Measurements from ENCODE around the gene MAST2.
"Not testable (repeated sequence)": the region's sequence is repeated elsewhere in the genome, so short reads cannot be mapped to it uniquely, and the experiment has no call there.

Gene MAST2

GRCh38 chr1:45908611-45909140, 105.3 kb downstream of the MAST2 start:
- DNase-seq = no peak

DNA sequence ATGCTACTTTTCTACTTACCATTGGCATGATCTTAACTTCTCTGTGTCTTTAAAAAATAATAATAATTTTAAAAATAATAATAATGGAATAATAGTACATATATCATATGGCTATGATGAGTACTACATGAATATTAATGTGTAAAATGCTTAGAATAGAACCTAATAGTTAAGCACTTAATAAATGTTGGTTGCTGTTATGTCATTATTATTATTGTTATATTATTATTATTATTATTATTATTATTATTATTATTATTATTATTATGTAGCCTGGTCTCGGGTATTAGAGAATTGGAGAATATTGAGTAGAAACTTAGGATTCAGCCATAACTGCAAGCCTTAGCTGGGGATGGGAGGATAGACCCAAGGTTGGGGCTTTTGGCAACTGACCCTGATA, 108.2 kb downstream of the MAST2 start:
- DNase-seq = no peak

DNA sequence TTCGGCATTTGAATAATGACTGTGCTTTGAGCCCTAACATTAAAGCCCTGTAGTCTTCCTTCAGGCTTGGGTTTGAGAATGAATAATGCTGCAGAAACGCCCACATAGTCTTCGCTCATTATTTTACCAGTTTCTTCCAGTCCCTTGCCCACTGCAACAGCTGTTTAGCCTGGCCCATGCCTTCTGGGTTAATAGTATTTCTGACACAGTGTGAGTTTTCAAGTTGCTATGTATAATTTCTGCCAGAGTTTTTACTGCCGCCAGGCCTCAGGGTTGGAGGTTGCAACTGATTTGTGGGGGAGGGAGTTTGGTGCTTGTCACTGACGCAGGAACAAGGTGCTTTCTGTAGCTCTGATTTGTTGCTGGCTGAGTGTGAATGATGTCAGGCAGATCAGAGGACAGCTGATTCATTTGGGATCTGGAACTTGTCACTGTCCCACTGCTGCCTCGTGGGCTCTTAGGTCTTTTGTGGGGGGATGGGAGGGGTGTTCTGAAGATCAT, 109.8 kb downstream of the MAST2 start:
- DNase-seq = no peak

DNA sequence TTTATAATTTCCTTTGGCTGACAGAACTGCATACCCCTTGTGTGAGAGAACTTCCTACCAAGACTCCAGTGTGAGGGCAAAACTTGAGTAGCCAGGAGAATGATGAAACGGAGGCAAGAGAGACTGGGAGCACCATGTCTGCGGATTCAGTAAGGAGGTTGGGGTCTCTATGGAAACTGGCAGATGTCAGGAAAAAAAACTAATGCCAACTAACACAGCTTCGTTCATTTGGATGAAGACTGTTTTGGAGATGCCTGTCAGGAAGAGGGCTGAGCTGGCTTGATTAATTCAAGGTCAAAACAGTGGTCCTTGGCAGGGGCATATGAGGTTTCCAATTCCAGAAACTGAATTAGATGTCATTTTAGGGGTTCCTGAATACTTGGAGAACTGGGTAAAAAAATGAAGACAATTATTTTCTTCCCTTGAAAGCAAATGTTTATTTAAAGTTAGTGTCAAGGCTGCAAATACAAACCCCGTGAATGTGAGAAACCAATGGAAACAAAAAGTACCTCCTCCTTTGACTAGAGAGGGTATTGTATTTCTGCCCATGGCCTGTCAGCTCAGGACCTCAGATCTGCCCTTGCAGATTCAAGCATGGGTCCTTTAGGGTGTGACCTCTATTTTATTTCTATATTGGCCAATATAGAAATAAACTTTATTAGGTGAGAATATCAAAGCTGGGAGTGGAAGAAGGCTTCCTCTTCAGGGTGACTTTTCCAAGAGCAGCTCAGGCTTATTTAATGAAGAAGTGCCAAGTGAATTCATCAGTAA, 110.5 kb downstream of the MAST2 start:
- DNase-seq = no peak

GRCh38 chr1:45914836-45915235, 111.4 kb downstream of the MAST2 start:
- no peak for DNase-seq

- DNase-seq = no peak
Observed at GRCh38 chr1:45922374-45922773, 119.0 kb downstream of the MAST2 start.

GRCh38 chr1:45922813-45923212, 119.4 kb downstream of the MAST2 start:
- DNase-seq = no peak

GRCh38 chr1:45923343-45923742, 119.9 kb downstream of the MAST2 start:
- no peak for DNase-seq

DNA sequence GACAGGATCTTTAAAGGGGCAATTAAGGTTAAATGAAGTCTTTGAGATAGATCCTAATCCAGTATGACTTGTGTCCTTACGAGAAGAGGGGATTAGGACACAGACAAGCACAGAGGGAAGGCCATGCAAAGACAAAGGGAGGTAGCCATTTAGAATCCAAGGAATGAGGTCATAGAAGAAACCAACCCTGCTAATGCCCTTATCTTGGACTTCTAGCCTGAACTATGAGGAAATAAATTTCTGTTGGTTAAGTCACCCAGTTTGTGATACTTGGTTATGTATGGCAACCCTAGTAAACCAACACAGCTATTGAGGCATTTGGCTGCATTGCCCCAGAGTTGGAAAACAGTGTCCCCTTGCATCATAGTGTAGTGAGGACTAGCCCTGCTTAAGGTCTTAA, 121.3 kb downstream of the MAST2 start:
- DNase-seq = no peak

GRCh38 chr1:45925728-45926287, 122.4 kb downstream of the MAST2 start:
- DNase-seq = no peak

DNA sequence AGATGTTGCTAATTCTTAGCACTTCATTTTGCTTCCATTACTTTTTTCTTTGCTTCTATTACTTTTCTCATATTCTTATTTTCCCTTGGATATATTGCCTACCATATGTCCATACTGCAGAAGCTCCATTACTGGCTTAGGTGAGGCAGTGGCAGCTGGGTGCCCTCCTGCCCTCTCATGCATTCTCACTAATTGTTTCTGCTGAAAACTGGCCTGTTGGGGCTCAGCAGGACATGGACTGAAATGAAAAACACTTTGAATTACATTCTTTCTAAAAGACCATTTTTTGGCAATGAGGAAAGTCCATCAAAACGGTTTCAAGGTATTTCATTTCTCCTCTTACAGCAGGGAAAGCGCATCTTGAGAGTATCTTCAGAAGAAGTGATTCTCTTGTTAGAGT, 122.9 kb downstream of the MAST2 start:
- no peak for DNase-seq

DNA sequence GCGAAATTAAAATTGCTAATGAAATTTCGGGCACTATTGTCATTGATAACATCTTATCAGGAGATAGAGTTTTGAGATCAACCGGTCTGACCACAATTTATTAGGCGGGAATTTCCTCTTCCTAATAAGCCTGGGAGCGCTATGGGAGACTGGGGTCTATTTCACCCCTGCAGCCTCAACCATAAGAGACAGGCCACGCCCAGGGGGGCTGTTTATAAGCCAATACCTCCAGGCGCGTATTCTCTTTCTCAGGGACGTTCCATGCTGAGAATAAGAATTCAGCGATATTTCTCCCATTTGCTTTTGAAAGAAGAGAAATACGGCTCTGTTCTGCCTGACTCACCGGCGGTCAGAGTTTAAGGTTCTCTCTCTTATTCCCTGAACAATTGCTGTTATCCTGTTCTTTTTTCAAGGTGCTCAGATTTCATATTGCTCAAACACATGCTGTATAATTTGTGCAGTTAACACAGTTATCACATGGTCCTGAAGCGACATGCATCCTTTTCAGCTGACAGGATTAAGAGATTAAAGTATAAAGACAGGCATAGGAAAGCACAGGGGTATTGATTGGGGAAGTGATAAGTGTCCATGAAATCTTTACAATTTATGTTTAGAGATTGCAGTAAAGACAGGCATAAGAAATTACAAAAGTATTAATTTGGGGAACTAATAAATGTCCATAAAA, 124.0 kb downstream of the MAST2 start:
- not testable (repeated sequence) for DNase-seq

DNA sequence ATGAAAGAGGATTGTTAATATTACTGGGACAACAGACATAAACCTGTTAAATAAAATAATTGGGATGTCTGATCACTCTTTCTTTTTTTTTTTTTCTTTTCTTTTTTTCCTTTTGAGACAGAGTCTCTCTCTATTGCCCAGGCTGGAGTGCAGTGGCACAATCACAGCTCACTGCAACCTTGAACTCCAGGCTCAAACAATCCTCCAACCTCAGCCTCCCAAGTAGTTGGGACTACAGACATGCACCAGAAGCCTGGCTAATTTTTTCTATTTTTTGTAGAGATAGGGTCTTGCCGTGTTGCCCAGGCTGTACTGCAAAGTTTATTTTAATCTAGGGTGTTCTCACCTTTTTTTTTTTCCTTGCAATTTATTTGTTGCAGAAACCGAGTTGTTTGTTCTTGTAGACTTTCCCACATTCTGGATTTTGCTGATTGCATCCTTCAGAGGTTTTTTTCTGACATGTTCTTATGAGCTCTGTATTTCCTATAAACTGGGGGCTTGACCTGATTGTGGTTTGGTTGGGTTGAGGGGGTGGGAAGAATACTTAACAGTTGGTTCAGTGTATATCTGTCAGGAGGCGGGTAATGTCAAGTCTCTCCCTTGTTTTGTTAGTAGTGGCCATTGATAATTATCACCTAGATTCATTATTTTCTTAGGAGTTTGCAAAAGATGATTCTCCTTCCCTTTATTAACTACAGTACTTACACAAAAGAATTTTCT, 125.2 kb downstream of the MAST2 start:
- no peak for DNase-seq

- DNase-seq = no peak
Observed at GRCh38 chr1:45929257-45929687, 125.9 kb downstream of the MAST2 start.

GRCh38 chr1:45930258-45931150, 127.1 kb downstream of the MAST2 start:
- DNase-seq = no peak

GRCh38 chr1:45932205-45932604, 128.8 kb downstream of the MAST2 start:
- not testable (repeated sequence) for DNase-seq

DNA sequence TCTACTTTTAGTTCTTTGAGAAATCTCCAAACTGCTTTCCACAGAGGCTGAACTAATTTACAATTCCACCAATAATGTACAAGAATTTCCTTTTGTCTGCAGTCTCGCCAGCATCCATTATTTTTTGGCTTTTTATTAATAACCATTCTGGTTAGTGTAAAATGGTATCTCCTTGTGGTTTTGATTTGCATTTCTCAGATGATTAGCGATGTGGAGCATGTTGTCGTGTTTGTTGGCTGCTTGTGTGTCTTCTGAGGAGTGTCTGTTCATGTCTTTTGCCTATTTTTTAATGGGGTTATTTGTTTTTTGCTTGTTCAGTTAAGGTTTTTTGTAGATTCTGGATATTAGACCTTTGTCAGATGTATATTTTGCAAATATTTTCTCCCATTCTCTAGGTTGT, 131.5 kb downstream of the MAST2 start:
- DNase-seq = no peak

DNA sequence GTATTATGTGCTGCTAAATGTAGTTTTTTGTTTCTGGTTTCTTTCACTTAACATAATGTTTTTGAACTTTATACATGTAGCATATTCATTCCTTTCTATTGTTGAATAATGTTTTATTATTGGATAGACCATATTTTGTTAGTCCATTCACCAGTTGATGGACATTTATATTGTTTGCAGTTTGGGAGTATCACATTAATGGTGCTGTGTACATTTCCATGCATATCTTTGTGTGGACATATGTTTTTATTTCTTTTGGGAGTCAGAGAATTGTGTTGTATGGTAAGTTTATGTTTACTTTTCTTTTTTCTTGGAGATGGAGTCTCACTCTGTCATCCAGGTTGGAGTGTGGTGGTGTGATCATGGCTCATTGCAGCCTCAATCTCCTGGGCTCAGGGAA, 134.6 kb downstream of the MAST2 start:
- no peak for DNase-seq

GRCh38 chr1:45942411-45942810, 139.0 kb downstream of the MAST2 start:
- no peak for DNase-seq

GRCh38 chr1:45943185-45943584, 139.8 kb downstream of the MAST2 start:
- DNase-seq = no peak

DNA sequence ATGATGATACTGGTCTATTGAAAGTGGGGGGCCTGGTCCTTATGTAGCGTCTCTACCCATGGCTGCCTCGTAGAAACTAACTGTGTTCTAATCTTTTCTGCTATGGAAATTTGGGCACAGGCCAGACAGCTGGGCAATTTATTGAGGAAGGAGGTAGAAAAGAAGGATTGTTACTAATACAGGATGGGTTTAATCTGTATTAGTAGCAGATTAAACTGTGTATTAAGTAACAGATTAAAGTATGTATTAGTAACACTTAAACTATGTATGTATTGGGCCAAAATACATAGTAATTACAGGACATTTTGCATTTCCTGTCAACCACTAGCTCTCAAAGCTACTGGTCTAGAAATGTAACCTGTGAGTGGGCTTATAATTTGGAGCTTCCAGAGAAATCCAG, 142.0 kb downstream of the MAST2 start:
- DNase-seq = no peak

- DNase-seq = not testable (repeated sequence)
Observed at GRCh38 chr1:45949462-45949861, 146.1 kb downstream of the MAST2 start.
